Cardiac fibroblast (primary cell): ENCODE results near the gene COL5A2.

Experiments
- DNase-seq, 2 donors: peaks; one replicate each; pipeline versions ENCODE4 v3.0.0 to v3.0.0-alpha.2; 2010; ENCODE audit warnings: low read depth in 2 of 2
- H3K4me3 ChIP-seq, 2 donors: replicated peaks in 1 of 2; 1 replicate in 1 of 2; 2 replicates in 1 of 2; pipeline ENCODE4 v1.5.1; 2011; ENCODE audit warnings: low read depth in 2 of 2, low read length in 2 of 2, mild to moderate bottlenecking in 2 of 2, moderate library complexity in 1 of 2
- TF ChIP-seq, protein P1 (sequence below): IDR thresholded peaks from one replicate; pipeline ENCODE4 v1.5.1; 2011; ENCODE audit warnings: low read depth, mild to moderate bottlenecking, low read length, inconsistent platforms

The COL5A2 gene

DNA sequence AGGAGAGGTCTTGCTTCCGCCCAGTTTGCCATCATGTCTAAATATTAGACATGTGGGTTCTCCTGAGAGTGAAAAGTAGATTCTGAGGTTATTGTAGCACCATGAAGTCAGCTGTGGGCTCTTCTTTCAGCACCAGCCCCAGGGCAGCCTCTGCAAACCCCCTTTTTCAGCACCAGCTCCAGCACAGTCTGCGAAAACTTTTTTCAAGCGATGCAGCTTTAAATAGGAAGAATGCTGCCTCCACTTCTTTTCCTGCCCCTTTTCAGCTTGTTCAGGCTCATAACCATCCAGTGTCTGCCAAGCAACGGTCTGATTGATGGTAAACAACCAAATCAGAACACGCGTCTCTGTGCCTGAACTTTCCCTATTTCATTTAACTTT lies at the start of gene COL5A2:
Gene COL5A2 (minus strand): TSS at position 192 of the 381 bp plus-strand sequence. CDS start 157 bp downstream, at position 35.
- H3K4me3 ChIP-seq = peak within 1 kb of the TSS; percentile 75 to 82
- TF ChIP-seq, protein P1, sequence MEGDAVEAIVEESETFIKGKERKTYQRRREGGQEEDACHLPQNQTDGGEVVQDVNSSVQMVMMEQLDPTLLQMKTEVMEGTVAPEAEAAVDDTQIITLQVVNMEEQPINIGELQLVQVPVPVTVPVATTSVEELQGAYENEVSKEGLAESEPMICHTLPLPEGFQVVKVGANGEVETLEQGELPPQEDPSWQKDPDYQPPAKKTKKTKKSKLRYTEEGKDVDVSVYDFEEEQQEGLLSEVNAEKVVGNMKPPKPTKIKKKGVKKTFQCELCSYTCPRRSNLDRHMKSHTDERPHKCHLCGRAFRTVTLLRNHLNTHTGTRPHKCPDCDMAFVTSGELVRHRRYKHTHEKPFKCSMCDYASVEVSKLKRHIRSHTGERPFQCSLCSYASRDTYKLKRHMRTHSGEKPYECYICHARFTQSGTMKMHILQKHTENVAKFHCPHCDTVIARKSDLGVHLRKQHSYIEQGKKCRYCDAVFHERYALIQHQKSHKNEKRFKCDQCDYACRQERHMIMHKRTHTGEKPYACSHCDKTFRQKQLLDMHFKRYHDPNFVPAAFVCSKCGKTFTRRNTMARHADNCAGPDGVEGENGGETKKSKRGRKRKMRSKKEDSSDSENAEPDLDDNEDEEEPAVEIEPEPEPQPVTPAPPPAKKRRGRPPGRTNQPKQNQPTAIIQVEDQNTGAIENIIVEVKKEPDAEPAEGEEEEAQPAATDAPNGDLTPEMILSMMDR = no peak
- DNase-seq = peak; percentile 95 to 96

DNA sequence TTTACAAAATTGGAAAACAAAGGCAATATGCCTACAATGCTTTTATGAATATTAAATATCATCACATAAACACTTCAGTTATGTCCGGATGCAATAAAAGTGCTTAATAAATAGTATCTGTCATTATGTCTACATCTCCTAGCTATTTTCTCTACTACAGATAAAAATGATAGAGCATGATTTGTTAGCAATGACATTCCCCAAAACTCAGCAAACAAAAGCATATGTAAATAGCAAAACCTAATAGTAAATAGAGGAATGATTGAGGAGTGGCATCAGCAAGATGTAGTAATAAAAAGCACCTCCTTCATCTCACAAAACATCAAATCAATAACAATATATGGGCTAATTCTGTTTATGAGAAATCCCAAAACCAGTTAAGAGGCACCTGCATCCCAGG lies 46.5 kb upstream of the COL5A2 start:
- TF ChIP-seq, protein P1 = no peak
- H3K4me3 ChIP-seq = no peak overlapping the region
- DNase-seq = no peak

DNA sequence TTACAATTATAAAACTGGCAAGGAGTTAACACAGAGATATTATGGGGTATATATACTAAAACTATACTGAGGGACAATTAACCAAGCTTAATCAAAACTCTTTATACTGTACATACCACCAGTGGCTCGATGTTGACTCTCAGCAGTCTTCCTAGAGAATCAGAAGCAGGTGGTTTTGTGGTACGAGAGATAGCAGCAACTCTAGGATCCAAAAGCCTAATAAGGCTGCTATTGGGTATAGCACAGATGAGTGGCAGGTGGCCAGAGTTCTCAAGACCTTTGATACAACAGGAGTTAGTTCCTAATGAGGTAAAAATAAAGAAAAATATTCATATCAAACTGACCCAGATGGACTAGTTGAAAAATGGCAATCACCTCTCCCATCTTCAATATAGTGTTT lies 45.5 kb upstream of the COL5A2 start:
- TF ChIP-seq, protein P1 = no peak
- DNase-seq = no peak
- H3K4me3 ChIP-seq = no peak overlapping the region

DNA sequence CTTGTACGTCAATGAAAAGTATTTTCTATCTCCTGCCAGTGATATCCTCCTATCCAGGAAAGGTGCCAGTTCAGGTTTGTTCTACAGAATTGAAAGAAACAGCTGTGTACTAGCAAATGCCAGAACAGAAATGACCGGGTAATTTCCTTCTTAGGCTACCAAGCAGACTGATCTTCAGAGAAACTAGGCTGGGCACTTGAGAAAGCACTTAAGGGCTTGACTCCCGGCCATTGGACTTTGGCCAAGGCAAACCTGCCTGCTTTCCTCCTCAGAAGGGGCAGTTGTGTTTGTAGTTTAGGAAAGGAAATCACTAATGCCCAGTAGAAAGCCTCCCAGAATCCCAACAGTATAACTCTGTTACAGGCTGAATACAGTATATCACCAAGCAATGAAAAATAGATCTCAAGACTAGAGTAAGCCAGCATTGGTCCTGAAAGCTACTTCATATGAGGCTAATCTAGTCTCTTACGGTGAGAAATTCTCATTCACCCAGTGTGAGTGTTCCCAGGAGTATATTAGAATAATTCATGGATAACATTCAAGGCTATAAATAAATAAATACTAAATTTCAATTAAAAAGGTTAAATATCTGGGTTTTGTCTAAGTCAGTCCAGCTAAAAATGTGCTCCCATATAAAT lies 43.0 kb upstream of the COL5A2 start:
- TF ChIP-seq, protein P1 = no peak
- H3K4me3 ChIP-seq = no peak overlapping the region
- DNase-seq = peak; percentile 73

DNA sequence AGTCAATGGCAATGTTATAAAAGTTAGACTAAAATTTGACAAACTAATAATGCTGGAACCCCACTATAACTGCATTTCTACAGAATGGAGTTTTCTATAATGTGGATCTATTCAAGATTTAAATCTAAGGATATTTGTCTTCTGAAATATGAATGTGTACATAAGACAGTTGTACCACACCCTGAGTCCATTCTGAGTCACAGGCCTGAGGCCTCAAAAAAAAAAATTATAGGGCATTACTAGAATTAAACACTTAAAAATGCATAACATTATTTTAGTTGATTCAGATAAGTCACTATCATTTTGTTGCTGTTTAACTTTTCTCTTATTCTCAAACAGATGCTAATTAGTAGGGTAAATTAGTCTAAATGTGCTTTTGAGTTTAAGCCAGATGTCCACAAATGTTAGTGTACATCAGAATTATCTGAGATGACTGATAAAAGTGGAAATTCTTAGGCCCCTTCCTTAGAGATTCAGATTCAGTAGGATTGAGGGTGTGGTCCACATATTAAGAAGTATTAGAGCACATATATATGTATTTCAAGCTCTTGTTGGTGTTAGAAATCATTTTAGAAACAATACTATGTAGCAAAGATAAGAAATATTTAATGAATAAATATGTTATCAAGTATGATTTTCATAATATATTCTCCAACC lies 42.4 kb upstream of the COL5A2 start:
- peak; percentile 17 to 76 for DNase-seq
- TF ChIP-seq, protein P1 = no peak
- H3K4me3 ChIP-seq = no peak overlapping the region

DNA sequence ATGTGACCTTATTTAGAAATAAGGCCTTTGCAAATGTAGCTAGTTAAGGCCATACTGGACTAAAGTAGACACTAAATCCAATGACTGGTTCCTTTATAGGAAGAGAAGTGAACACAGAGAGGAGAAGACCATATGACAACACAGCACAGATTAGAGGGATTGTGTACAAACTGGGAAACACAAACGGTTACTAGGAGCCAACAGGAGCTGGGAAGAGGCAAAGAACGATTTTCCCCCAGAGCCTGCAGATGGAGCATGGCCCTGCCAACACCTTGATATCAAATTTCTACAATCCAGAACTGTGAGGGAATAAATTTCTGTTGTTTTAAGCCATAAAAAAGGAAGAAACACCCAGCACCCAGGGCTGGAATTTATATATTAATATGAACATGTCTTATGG lies 38.7 kb upstream of the COL5A2 start:
- TF ChIP-seq, protein P1 = no peak
- peak in 1 of 2 donors; percentile 73 for DNase-seq
- no peak overlapping the region for H3K4me3 ChIP-seq

- TF ChIP-seq, protein P1 = no peak
- H3K4me3 ChIP-seq = no peak overlapping the region
- DNase-seq = peak; percentile 60 to 93
Observed at GRCh38 chr2:189217541-189217940, 38.0 kb upstream of the COL5A2 start.
